Osteoblast (primary cell): Measurements from ENCODE around the gene UCHL1. TPM values are rescaled to one million over a fixed set of nuclear protein-coding genes. Genes with fewer than 3 reads are reported as not detected.
A peak's percentile ranks its signal among the peaks of the same experiment; 100 is the strongest.

Experiments used
- DNase-seq: peaks from one replicate; pipeline ENCODE4 v3.0.0; 2011; ENCODE audit warnings: low spot score, mixed read lengths; ENCODE audit not compliant: insufficient read length; ENCODE audit errors: missing footprints
- H2AFZ ChIP-seq: 2 replicates; pipeline ENCODE4 v1.6.0; 2011; ENCODE audit warnings: mild to moderate bottlenecking, low read length
- H3K27ac ChIP-seq: 2 replicates; pipeline ENCODE4 v1.5.1; 2011; ENCODE audit warnings: mild to moderate bottlenecking, low read depth, low read length, moderate library complexity
- H3K27me3 ChIP-seq: 2 replicates; pipeline ENCODE4 v1.6.0; 2012; ENCODE audit warnings: mild to moderate bottlenecking, control low read depth, inconsistent platforms, low read length, moderate library complexity; ENCODE audit not compliant: insufficient read depth
- H3K36me3 ChIP-seq: 2 replicates; pipeline ENCODE4 v1.5.1; 2011; ENCODE audit warnings: mild to moderate bottlenecking, low read length, control low read depth, moderate library complexity; ENCODE audit not compliant: insufficient read depth
- H3K4me1 ChIP-seq: 2 replicates; pipeline ENCODE4 v1.5.1; 2011; ENCODE audit warnings: mild to moderate bottlenecking, low read length, control low read depth, moderate library complexity; ENCODE audit not compliant: insufficient read depth
- H3K4me2 ChIP-seq: 2 replicates; pipeline ENCODE4 v1.6.0; 2011; ENCODE audit warnings: mild to moderate bottlenecking, low read length; ENCODE audit not compliant: insufficient read depth
- H3K4me3 ChIP-seq: fragments of 200-600 bp; sonication (generic); 3 replicates; pipeline ENCODE4 v1.5.1; 2012; ENCODE audit warnings: mild to moderate bottlenecking, low read length, inconsistent platforms; ENCODE audit not compliant: insufficient read depth
- H3K79me2 ChIP-seq: 2 replicates; pipeline ENCODE4 v1.6.0; 2012; ENCODE audit warnings: mild to moderate bottlenecking, low read length, control low read depth, inconsistent platforms; ENCODE audit not compliant: insufficient read depth
- H3K9me3 ChIP-seq: 2 replicates; pipeline ENCODE4 v1.5.1; 2011; ENCODE audit warnings: low read depth, low read length, control low read depth
- H4K20me1 ChIP-seq: 2 replicates; pipeline ENCODE4 v1.6.0; 2012; ENCODE audit warnings: mild to moderate bottlenecking, low read length, control low read depth; ENCODE audit not compliant: insufficient read depth
- total RNA-seq: library from RNA; depleted of rRNA; stranded (reverse); fragments of >200 nt; gene quantifications from 2 replicates; pipeline ENCODE4 v1.2.3, GENCODE V29; 2012
- TF ChIP-seq, protein P1 (sequence below): IDR thresholded peaks from 2 replicates; pipeline ENCODE4 v1.5.1; 2011; ENCODE audit warnings: mild to moderate bottlenecking, low read depth, low read length, moderate library complexity; ENCODE audit errors: extremely low read depth

Gene UCHL1
- total RNA-seq, 1 donor: 348 TPM

DNA sequence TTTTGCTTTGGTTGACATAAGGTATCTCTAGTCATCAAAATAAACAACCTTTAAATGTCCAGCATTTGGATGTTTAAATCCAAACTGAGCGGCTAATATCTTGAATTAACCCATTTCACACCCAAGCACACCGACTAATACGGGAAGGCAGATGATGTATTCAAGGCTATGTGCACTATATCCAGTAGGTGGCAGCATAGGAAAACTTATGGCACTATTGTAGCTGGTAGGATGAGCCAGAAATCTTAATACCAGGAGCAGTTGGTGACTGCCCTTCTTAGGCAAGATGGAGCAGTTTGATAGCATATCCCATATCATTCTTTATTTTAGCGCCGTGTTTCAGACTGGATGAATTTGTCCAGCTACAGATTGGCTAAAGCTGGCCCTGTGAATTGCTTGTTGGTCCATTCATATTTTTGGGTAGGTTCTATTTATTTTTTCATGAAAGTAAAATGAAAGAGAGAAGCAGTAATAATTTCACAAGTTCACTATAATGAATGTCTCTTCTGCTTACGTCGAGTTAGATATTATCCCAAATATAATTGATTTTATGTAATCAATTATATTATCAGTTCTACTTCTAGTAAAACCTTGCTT, 24.4 kb downstream of the UCHL1 start:
- DNase-seq: peak; percentile 89

DNA sequence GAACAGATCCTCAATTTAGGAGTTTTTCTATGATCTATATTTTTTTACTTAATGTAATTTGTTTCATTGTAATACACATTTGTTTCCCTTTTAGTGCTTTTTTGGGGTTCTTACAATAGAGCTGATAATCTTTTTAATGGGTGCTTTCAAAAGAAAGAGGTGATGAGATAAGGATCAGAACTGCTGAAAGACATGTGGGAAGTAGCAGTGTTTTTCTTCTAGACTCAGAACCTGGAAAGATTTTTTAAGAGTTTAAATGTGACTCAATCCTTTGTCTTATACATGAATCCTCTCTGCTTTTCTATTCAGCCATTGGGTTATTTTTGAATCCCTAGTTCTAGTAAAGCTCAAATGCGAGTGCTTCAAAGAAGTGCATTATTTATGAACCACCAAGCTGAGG, 25.6 kb downstream of the UCHL1 start:
- H3K4me3 ChIP-seq: no peak overlapping the region
- no peaks in the 10 kb centered on the region for H3K9me3 ChIP-seq
- no peaks in the 10 kb centered on the region for H3K36me3 ChIP-seq
- no peak overlapping the region for H3K4me2 ChIP-seq
- H2AFZ ChIP-seq: no peak overlapping the region
- TF ChIP-seq, protein P1, sequence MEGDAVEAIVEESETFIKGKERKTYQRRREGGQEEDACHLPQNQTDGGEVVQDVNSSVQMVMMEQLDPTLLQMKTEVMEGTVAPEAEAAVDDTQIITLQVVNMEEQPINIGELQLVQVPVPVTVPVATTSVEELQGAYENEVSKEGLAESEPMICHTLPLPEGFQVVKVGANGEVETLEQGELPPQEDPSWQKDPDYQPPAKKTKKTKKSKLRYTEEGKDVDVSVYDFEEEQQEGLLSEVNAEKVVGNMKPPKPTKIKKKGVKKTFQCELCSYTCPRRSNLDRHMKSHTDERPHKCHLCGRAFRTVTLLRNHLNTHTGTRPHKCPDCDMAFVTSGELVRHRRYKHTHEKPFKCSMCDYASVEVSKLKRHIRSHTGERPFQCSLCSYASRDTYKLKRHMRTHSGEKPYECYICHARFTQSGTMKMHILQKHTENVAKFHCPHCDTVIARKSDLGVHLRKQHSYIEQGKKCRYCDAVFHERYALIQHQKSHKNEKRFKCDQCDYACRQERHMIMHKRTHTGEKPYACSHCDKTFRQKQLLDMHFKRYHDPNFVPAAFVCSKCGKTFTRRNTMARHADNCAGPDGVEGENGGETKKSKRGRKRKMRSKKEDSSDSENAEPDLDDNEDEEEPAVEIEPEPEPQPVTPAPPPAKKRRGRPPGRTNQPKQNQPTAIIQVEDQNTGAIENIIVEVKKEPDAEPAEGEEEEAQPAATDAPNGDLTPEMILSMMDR: no peak
- no peak overlapping the region for H3K27ac ChIP-seq
- no peaks in the 10 kb centered on the region for H3K27me3 ChIP-seq
- H4K20me1 ChIP-seq: no peaks in the 10 kb centered on the region
- H3K79me2 ChIP-seq: no peaks in the 10 kb centered on the region
- no peaks in the 10 kb centered on the region for H3K4me1 ChIP-seq
- DNase-seq: no peak

More for the DNA sequence above, 24.4 kb downstream of the UCHL1 start:
- Histone ChIP-seq H3K4me1 (no peaks in the 10 kb centered on the region), H3K4me2 (no peak overlapping the region), H3K36me3 (no peaks in the 10 kb centered on the region), H3K9me3 (no peaks in the 10 kb centered on the region), H2AFZ (no peak overlapping the region), H3K27me3 (no peaks in the 10 kb centered on the region), H4K20me1 (no peaks in the 10 kb centered on the region), H3K79me2 (no peaks in the 10 kb centered on the region), H3K27ac (no peak overlapping the region), H3K4me3 (no peak overlapping the region)
- TF ChIP-seq, protein P1: peak; percentile 88

DNA sequence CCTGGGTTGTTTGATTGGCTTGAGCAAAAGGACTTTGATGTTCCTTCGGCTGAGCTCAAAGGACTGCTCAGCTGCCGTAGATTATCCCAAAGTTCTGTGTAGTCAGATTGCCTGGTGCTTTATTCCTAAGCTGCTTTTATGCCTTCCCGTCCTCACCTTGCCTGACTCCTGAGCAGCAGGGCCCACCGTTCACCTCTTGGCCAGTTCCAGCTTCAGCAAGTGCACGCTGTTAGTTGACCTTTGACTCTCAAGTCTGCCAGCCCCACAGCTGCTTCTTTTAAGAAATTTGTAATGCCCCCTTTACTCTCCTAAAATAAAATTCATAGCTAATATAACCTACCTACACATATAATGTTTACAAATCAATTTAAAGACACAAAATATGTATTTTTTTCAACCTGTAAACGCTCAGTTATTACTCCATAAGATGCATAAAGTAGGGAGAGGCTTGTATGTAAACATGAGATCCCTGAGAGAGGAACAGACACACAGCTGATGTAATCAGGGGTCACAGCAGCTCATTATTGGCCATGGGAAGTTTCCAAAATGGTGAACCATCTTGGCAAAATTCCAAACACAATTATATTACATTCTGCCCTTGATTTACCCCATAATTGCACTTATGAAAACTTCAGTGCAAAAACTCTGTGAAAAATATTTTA, 28.6 kb downstream of the UCHL1 start:
- TF ChIP-seq, protein P1: no peak
- Histone ChIP-seq H3K4me3 (no peak overlapping the region), H3K4me2 (no peak overlapping the region), H2AFZ (no peak overlapping the region), H4K20me1 (no peaks in the 10 kb centered on the region), H3K9me3 (no peaks in the 10 kb centered on the region), H3K4me1 (no peaks in the 10 kb centered on the region), H3K27ac (no peak overlapping the region), H3K27me3 (no peaks in the 10 kb centered on the region), H3K79me2 (no peaks in the 10 kb centered on the region), H3K36me3 (no peaks in the 10 kb centered on the region)
- DNase-seq: no peak

DNA sequence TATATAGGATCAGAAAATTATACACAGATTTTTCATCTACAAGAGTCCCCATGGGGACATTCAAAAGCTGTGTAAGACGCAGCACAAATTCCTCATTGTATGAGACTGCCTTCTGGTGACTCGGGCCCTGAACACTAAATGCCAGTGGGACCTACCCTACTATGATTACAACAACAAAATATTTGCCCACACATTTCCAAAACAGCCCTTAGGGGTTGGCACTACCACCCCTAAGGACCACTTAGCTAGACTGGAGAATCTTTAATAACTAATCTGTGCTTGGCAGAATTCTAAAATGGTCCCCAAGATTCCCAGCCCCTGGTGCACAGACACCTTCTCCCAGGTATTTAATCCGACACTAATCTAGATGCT, 29.1 kb downstream of the UCHL1 start:
- Histone ChIP-seq H3K4me2 (no peak overlapping the region), H3K27ac (no peak overlapping the region), H3K4me1 (no peaks in the 10 kb centered on the region), H2AFZ (no peak overlapping the region), H3K27me3 (no peaks in the 10 kb centered on the region), H3K36me3 (no peaks in the 10 kb centered on the region), H4K20me1 (no peaks in the 10 kb centered on the region), H3K4me3 (no peak overlapping the region), H3K9me3 (no peaks in the 10 kb centered on the region), H3K79me2 (no peaks in the 10 kb centered on the region)
- no peak for DNase-seq
- TF ChIP-seq, protein P1: no peak
